ENCODE data around the gene ABHD1. TPM values are rescaled to one million over a fixed set of nuclear protein-coding genes. Genes with fewer than 3 reads are reported as not detected.

ABHD1 gene
- total and polyA plus RNA-seq, 2 donors, result 0.09 to 0.27 TPM

- no peak for DNase-seq (ENCODE audit: low read depth in 6 of 9, low spot score in 9 of 9)
- peaks cover 0 to 13% of the 10 kb centered on the region in 2 donors for H3K27me3 ChIP-seq (ENCODE audit: control insufficient read depth in 2 of 2, insufficient read depth in 1 of 2, low read length in 1 of 2)
- no peaks in the 10 kb centered on the region for H3K9me3 ChIP-seq (ENCODE audit: control insufficient read depth in 2 of 2, insufficient read depth in 1 of 2, low read length in 1 of 2)
- no peak overlapping the region for H3K4me3 ChIP-seq (ENCODE audit: low read length in 2 of 2)
- no peaks in the 10 kb centered on the region for H3K36me3 ChIP-seq (ENCODE audit: control insufficient read depth in 2 of 2, insufficient read depth in 2 of 2, low read length in 1 of 2)
- WGBS, result 82% methylated on average over 3 of the region's 3 CpGs
- no peaks in the 10 kb centered on the region for H3K4me1 ChIP-seq (ENCODE audit: control insufficient read depth in 2 of 2, insufficient read depth in 2 of 2, low read length in 2 of 2)
- no peak overlapping the region for H3K27ac ChIP-seq (ENCODE audit: low read depth in 1 of 2, low read length in 1 of 2)
Measured at GRCh38 chr2:27179344-27180000, 55.9 kb downstream of the ABHD1 start.

Other genes with a start within 250 kb of the ABHD1 start
- gene MAPRE3, start 153.2 kb upstream of the ABHD1 start, total RNA-seq, result 0.99 TPM
- gene MAPRE3, start 153.2 kb upstream of the ABHD1 start, polyA plus RNA-seq, result 17.0 TPM
- gene TMEM214, start 90.8 kb upstream of the ABHD1 start, total RNA-seq, result 8.8 TPM
- gene TMEM214, start 90.8 kb upstream of the ABHD1 start, polyA plus RNA-seq, result 30.3 TPM
- gene AGBL5, start 72.1 kb upstream of the ABHD1 start, total RNA-seq, result 18.5 TPM
- gene AGBL5, start 72.1 kb upstream of the ABHD1 start, polyA plus RNA-seq, result 11.0 TPM
- gene OST4, start 52.2 kb upstream of the ABHD1 start, total RNA-seq, result 388 TPM
- gene OST4, start 52.2 kb upstream of the ABHD1 start, polyA plus RNA-seq, result 516 TPM
- gene EMILIN1, start 45.2 kb upstream of the ABHD1 start, total RNA-seq, result 9.2 TPM
- 8.9 TPM for gene EMILIN1, start 45.2 kb upstream of the ABHD1 start, polyA plus RNA-seq
- 1.5 TPM for gene KHK, start 37.0 kb upstream of the ABHD1 start, total RNA-seq
- gene KHK, start 37.0 kb upstream of the ABHD1 start, polyA plus RNA-seq, result 2.5 TPM
- 0.57 TPM for gene CGREF1, start 4.7 kb upstream of the ABHD1 start, total RNA-seq
- 0.43 TPM for gene CGREF1, start 4.7 kb upstream of the ABHD1 start, polyA plus RNA-seq
- gene PREB, start 10.8 kb downstream of the ABHD1 start, total RNA-seq, result 41.3 TPM
- gene PREB, start 10.8 kb downstream of the ABHD1 start, polyA plus RNA-seq, result 56.9 TPM
- not detected for gene PRR30, start 15.6 kb downstream of the ABHD1 start, total RNA-seq
- gene PRR30, start 15.6 kb downstream of the ABHD1 start, polyA plus RNA-seq, result not detected
- 0.14 TPM for gene TCF23, start 25.2 kb downstream of the ABHD1 start, total RNA-seq
- 0.05 TPM for gene TCF23, start 25.2 kb downstream of the ABHD1 start, polyA plus RNA-seq
- gene ATRAID, start 88.2 kb downstream of the ABHD1 start, total RNA-seq, result 109 TPM
- gene ATRAID, start 88.2 kb downstream of the ABHD1 start, polyA plus RNA-seq, result 125 TPM
- 15.8 TPM for gene SLC5A6, start 88.5 kb downstream of the ABHD1 start, total RNA-seq
- gene SLC5A6, start 88.5 kb downstream of the ABHD1 start, polyA plus RNA-seq, result 24.3 TPM
- gene CAD, start 93.6 kb downstream of the ABHD1 start, total RNA-seq, result 14.8 TPM
- 18.6 TPM for gene CAD, start 93.6 kb downstream of the ABHD1 start, polyA plus RNA-seq
- 0.05 TPM for gene SLC30A3, start 139.2 kb downstream of the ABHD1 start, total RNA-seq
- 0.18 TPM for gene SLC30A3, start 139.2 kb downstream of the ABHD1 start, polyA plus RNA-seq
- not detected for gene DNAJC5G, start 151.6 kb downstream of the ABHD1 start, total RNA-seq
- gene DNAJC5G, start 151.6 kb downstream of the ABHD1 start, polyA plus RNA-seq, result 0.02 TPM
- gene TRIM54, start 158.6 kb downstream of the ABHD1 start, total RNA-seq, result 0.14 TPM
- 0.52 TPM for gene TRIM54, start 158.6 kb downstream of the ABHD1 start, polyA plus RNA-seq
- gene UCN, start 184.6 kb downstream of the ABHD1 start, total RNA-seq, result 1.0 TPM
- gene UCN, start 184.6 kb downstream of the ABHD1 start, polyA plus RNA-seq, result 8.1 TPM
- gene MPV17, start 199.3 kb downstream of the ABHD1 start, total RNA-seq, result 51.1 TPM
- gene MPV17, start 199.3 kb downstream of the ABHD1 start, polyA plus RNA-seq, result 94.1 TPM
- gene GTF3C2, start 232.9 kb downstream of the ABHD1 start, total RNA-seq, result 31.1 TPM
- gene GTF3C2, start 232.9 kb downstream of the ABHD1 start, polyA plus RNA-seq, result 39.9 TPM
- 30.5 TPM for gene EIF2B4, start 246.5 kb downstream of the ABHD1 start, total RNA-seq
- 56.0 TPM for gene EIF2B4, start 246.5 kb downstream of the ABHD1 start, polyA plus RNA-seq
- gene SNX17, start 246.8 kb downstream of the ABHD1 start, total RNA-seq, result 83.6 TPM
- 77.8 TPM for gene SNX17, start 246.8 kb downstream of the ABHD1 start, polyA plus RNA-seq